A549 (cell line): ENCODE data around the gene EDA. TPM values are rescaled to one million over a fixed set of nuclear protein-coding genes. Genes with fewer than 3 reads are reported as not detected.

ENCODE experiments used
- ATAC-seq, 2 experiments: fragments of 200-7000 bp in 1 of 2; fragments of >200 bp in 1 of 2; cut with Nextera tagmentation in 1 of 2; cut with Tn5 transposase in 1 of 2; 3 replicates each; pipeline versions ENCODE4 v1.8.0 to v1.9.1; 2018 to 2020; ENCODE audit warnings: mild to moderate bottlenecking in 1 of 2, moderate library complexity in 1 of 2
- CTCF ChIA-PET: fragments of 300-600 bp; sonication (Branson Sonifier 250); formaldehyde crosslinking; extraction: SDS; loops from one replicate; lab custom pipeline; 2021; ENCODE audit warnings: antibody characterized with exemption, inconsistent platforms; lab: Yijun Ruan, JAX
- POLR2A ChIA-PET: fragments of 350-600 bp; formaldehyde crosslinking; extraction: SDS; loops from one replicate; lab custom pipeline; 2021; ENCODE audit warnings: antibody characterized with exemption, inconsistent platforms; lab: Yijun Ruan, JAX
- DNase-seq, 2 experiments: peaks; one replicate each; pipeline versions ENCODE4 v3.0.0 to v3.0.0-alpha.2; 2011 to 2016; ENCODE audit warnings: low read depth in 1 of 2, low spot score in 1 of 2
- FAIRE-seq: peaks from 2 replicates; lab custom pipeline; 2011; peaks lifted over from hg19 to GRCh38; lab: Jason Lieb, UNC
- H3K27ac ChIP-seq, 2 experiments: fragments of >200 bp; sonication (Bioruptor Twin); formaldehyde crosslinking; 3 replicates each; pipeline ENCODE4 v1.5.1; 2016 to 2017
- H3K4me1 ChIP-seq: fragments of >200 bp; sonication (Bioruptor Twin); formaldehyde crosslinking; 3 replicates; pipeline ENCODE4 v1.6.1; 2016
- H3K4me2 ChIP-seq: fragments of >200 bp; sonication (Bioruptor Twin); formaldehyde crosslinking; 3 replicates; pipeline ENCODE4 v1.6.1; 2016
- H3K4me3 ChIP-seq: fragments of >200 bp; sonication (Bioruptor Twin); formaldehyde crosslinking; 3 replicates; pipeline ENCODE4 v1.5.1; 2016
- H3K9me3 ChIP-seq: fragments of >200 bp; sonication (Bioruptor Twin); formaldehyde crosslinking; 3 replicates; pipeline ENCODE4 v1.6.1; 2016
- CTCF ChIP-seq: fragments of >200 bp; sonication (Bioruptor Twin); formaldehyde crosslinking; IDR thresholded peaks from 3 replicates; pipeline ENCODE4 v1.5.1; 2016
- EHMT2 ChIP-seq: fragments of 200-600 bp; sonication (generic); IDR thresholded peaks from 2 replicates; pipeline ENCODE4 v1.6.1; 2016; ENCODE audit warnings: antibody characterized with exemption, low read depth, mild to moderate bottlenecking, moderate library complexity
- ELK1 ChIP-seq: fragments of 150-350 bp; IDR thresholded peaks from 2 replicates; pipeline ENCODE4 v1.6.1; 2014; ENCODE audit warnings: low read depth, mild to moderate bottlenecking, low read length
- FOSB ChIP-seq: fragments of 250-450 bp; sonication (Bioruptor Pico); IDR thresholded peaks from 2 replicates; pipeline ENCODE4 v1.5.0; 2020; ENCODE audit warnings: mild to moderate bottlenecking, moderate library complexity
- GATA3 ChIP-seq: IDR thresholded peaks from 2 replicates; pipeline ENCODE4 v1.6.1; 2012; ENCODE audit warnings: borderline replicate concordance
- HEYL ChIP-seq: fragments of 250-450 bp; sonication (Bioruptor Pico); IDR thresholded peaks from 2 replicates; pipeline ENCODE4 v1.8.0; 2021; ENCODE audit warnings: mild to moderate bottlenecking, moderate library complexity
- HMGXB4 ChIP-seq: fragments of 250-450 bp; sonication (Bioruptor Pico); IDR thresholded peaks from 2 replicates; pipeline ENCODE4 v1.5.0; 2021; ENCODE audit warnings: mild to moderate bottlenecking, moderate library complexity, borderline replicate concordance
- HOXB13 ChIP-seq: fragments of 250-450 bp; sonication (Bioruptor Pico); IDR thresholded peaks from 2 replicates; pipeline ENCODE4 v1.5.0; 2020; ENCODE audit warnings: low read depth, mild to moderate bottlenecking, moderate library complexity
- HOXB5 ChIP-seq: fragments of 250-450 bp; sonication (Bioruptor Pico); IDR thresholded peaks from 2 replicates; pipeline ENCODE4 v1.5.0; 2020; ENCODE audit warnings: mild to moderate bottlenecking, moderate library complexity
- MAFK ChIP-seq: fragments of 450-650 bp; IDR thresholded peaks from 2 replicates; pipeline ENCODE4 v1.6.1; 2014; ENCODE audit not compliant: partially characterized antibody
- POLR2A ChIP-seq: IDR thresholded peaks from 2 replicates; pipeline ENCODE4 v1.6.1; 2012; ENCODE audit warnings: mild to moderate bottlenecking, low read length
- REST ChIP-seq: fragments of 200-600 bp; sonication (generic); IDR thresholded peaks from 2 replicates; pipeline ENCODE4 v1.6.1; 2016; ENCODE audit warnings: antibody characterized with exemption, mild to moderate bottlenecking, moderate library complexity
- SMC3 ChIP-seq: fragments of >200 bp; sonication (Bioruptor Twin); formaldehyde crosslinking; IDR thresholded peaks from 3 replicates; pipeline ENCODE4 v1.6.1; 2018; ENCODE audit warnings: inconsistent platforms
- WGBS: methylation state at CpG from one replicate; pipeline ENCODE4 v1.1.6; 2017; ENCODE audit errors: missing lambda C conversion rate; 5-methylcytosine and 5-hydroxymethylcytosine counted together
- polyA plus RNA-seq, 4 experiments: library from polyadenylated mRNA; depleted of rRNA in 3 of 4; stranded (reverse); fragments of >200 nt; fragmentation: RNase III in 1 of 4; extraction: RNeasy Plus Mini Kit Qiagen cat#74134 plus additional on column Dnase treatment in 1 of 4; gene quantifications; 2 replicates in 3 of 4; 3 replicates in 1 of 4; pipeline ENCODE4 v1.2.3, GENCODE V29; 2011 to 2017

EDA gene
- polyA plus RNA-seq, 2 of the 4 experiments (the other 2 are of a cell fraction): 0.25 to 0.26 TPM

- ATAC-seq (no peak), FAIRE-seq (no peak), DNase-seq (no peak)
- Histone ChIP-seq H3K4me3 (no peak overlapping the region), H3K27ac (no peak overlapping the region), H3K4me2 (no peak overlapping the region), H3K9me3 (no peaks in the 10 kb centered on the region), H3K4me1 (peaks cover 2% of the 10 kb centered on the region; the same call in 1 of the 3 replicates)
- CTCF ChIA-PET: interaction anchor here (6.4 kb wide), 1 partner anchor 11 kb away, joined by 49 read pairs; no protein-coding TSS in a partner anchor
- POLR2A ChIA-PET: no interaction called here
- TF ChIP-seq REST (no peak), EHMT2 (no peak), ELK1 (no peak), SMC3 (no peak), HOXB13 (no peak), HEYL (CRISPR knock-in tag) (no peak), HOXB5 (CRISPR knock-in tag) (no peak)
- WGBS: 82% methylated on average over 4 of the region's 6 CpGs
Observed at GRCh38 chrX:70041993-70042392, 426.1 kb downstream of the EDA start.

GRCh38 chrX:70042399-70043371 is 426.8 kb downstream of the EDA start:
- POLR2A ChIA-PET: no interaction called here
- ATAC-seq: peak in 1 of 2 experiments; percentile 69; a peak in 3 of 6 replicates
- Histone ChIP-seq H3K27ac (no peak overlapping the region), H3K9me3 (no peaks in the 10 kb centered on the region), H3K4me1 (peaks cover 7% of the 10 kb centered on the region; the same call in 1 of the 3 replicates), H3K4me3 (no peak overlapping the region), H3K4me2 (no peak overlapping the region)
- CTCF ChIA-PET: interaction anchor here (6.4 kb wide), 1 partner anchor 11 kb away, joined by 49 read pairs; no protein-coding TSS in a partner anchor
- FAIRE-seq: no peak
- 80% methylated on average over 10 of the region's 11 CpGs for WGBS
- TF ChIP-seq MAFK (peak; percentile 56), HOXB13 (no peak)
- peak in 1 of 2 experiments; percentile 30 for DNase-seq

- FAIRE-seq: no peak
- no peak overlapping the region for H3K27ac ChIP-seq
- no peak for DNase-seq
- TF ChIP-seq HMGXB4 (CRISPR knock-in tag) (no peak), GATA3 (no peak), CTCF (no peak), FOSB (no peak), POLR2A (no peak)
- H3K4me2 ChIP-seq: no peak overlapping the region
- 80% methylated on average over 5 of the region's 9 CpGs for WGBS
- ATAC-seq: no peak
- no peak overlapping the region for H3K4me3 ChIP-seq
- peaks cover 7% of the 10 kb centered on the region; the same call in 1 of the 3 replicates for H3K4me1 ChIP-seq
- no peaks in the 10 kb centered on the region for H3K9me3 ChIP-seq
- ChIA-PET POLR2A (no interaction called here), CTCF (interaction anchor here (6.4 kb wide), 1 partner anchor 12 kb away, joined by 49 read pairs; no protein-coding TSS in a partner anchor)
Observed at GRCh38 chrX:70043685-70044084, 427.8 kb downstream of the EDA start.
